Measurements from ENCODE around the gene B2M. TPM values are rescaled to one million over a fixed set of nuclear protein-coding genes. Genes with fewer than 3 reads are reported as not detected.
A peak's percentile ranks its signal among the peaks of the same experiment; 100 is the strongest.

B2M gene
- total RNA-seq, 2 donors from 2014 or later, result 1,354 to 2,259 TPM

DNA sequence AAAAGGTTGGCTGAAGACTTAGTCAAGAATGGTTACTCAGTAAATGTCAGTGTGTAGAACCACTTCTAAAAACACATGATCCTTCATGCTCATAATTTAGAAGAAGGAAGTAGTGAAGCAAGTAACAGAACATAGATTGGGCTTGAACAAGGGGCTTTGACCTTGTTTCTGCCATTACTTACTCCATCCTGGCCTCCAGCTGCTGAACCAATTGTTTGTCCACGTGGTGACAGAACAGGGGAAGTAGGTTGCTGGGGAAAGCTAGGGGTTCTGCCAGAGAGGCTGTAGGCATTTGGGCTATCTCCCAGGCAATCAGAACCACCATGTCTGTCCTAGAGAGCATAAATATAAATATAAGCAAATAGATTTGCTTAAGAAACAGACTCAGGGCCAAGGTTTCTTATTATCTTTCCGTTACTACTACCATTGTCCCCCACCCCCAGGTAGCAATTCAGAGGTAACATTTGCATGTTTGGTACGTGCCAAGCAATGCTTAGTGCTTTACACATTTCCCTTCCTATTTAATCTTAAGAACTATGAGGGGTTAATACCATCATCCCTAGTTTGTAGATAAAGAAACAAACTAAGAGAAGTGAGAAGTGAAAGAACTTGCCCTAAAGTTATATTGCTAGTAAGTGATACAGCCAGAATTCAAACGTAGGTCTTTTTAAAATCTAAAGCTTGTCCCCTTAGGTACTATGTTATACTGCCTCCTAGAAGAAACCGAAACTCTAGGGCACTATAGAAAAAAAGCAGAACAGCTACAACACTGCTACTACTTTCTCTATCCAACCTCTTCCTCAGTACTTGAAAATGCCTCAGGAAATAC, 44.9 kb upstream of the B2M start:
- TF ChIP-seq, protein P1, sequence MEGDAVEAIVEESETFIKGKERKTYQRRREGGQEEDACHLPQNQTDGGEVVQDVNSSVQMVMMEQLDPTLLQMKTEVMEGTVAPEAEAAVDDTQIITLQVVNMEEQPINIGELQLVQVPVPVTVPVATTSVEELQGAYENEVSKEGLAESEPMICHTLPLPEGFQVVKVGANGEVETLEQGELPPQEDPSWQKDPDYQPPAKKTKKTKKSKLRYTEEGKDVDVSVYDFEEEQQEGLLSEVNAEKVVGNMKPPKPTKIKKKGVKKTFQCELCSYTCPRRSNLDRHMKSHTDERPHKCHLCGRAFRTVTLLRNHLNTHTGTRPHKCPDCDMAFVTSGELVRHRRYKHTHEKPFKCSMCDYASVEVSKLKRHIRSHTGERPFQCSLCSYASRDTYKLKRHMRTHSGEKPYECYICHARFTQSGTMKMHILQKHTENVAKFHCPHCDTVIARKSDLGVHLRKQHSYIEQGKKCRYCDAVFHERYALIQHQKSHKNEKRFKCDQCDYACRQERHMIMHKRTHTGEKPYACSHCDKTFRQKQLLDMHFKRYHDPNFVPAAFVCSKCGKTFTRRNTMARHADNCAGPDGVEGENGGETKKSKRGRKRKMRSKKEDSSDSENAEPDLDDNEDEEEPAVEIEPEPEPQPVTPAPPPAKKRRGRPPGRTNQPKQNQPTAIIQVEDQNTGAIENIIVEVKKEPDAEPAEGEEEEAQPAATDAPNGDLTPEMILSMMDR (IDR thresholded peaks at IDR 0.05), result no peak
- Histone ChIP-seq H3K27ac (peak overlapping the region in 1 of 2 donors; percentile 35), H3K9me3 (no peaks in the 10 kb centered on the region), H3K4me1 (peaks cover 0 to 21% of the 10 kb centered on the region in 2 donors), H3K36me3 (no peaks in the 10 kb centered on the region), H3K27me3 (no peaks in the 10 kb centered on the region), H3K4me3 (no peak overlapping the region)
- no peak for DNase-seq (ENCODE audit: low spot score)

DNA sequence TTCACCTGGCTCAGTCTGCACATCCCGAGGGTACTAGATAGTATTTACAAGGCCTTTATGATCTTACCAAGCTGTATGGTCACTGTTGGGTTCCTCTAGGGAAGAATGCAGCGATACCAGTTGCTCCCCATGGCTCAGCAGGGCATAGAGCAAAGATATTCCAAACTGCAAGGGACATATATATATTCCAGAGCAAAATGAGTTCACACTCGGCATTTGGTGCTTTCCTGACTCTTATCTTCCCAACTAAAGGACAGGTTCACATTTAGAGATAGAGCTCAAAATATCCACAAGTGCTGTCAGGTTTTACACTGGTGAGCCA, 44.3 kb upstream of the B2M start:
- no peaks in the 10 kb centered on the region for H3K27me3 ChIP-seq
- TF ChIP-seq, protein P1 (IDR thresholded peaks at IDR 0.05), result no peak
- H3K36me3 ChIP-seq, result no peaks in the 10 kb centered on the region
- no peaks in the 10 kb centered on the region for H3K9me3 ChIP-seq
- H3K4me3 ChIP-seq, result no peak overlapping the region
- H3K27ac ChIP-seq, result peak overlapping the region in 1 of 2 donors; percentile 35
- peaks cover 0 to 16% of the 10 kb centered on the region in 2 donors for H3K4me1 ChIP-seq
- DNase-seq (ENCODE audit: low spot score), result no peak

DNA sequence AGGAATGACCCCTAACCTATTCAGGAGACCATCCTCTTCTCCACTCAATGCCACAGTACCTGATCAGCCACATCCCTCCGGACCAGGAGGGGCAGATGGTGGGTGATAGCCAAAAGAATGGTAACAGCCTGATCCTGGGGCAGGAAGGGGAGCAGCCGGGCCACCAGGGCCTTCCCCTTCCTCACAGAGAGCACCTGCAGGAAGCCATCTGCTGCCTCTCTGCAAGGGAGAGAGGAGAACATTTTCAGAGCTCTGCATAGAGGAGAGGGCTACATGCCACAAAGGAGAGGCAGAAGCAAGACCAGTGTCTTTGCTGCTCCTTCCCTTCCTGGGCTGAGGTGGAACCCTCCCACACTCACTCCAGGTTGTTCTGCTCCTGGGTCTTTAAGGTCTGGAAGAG, 42.4 kb upstream of the B2M start:
- H3K4me3 ChIP-seq, result no peak overlapping the region
- no peaks in the 10 kb centered on the region for H3K36me3 ChIP-seq
- H3K4me1 ChIP-seq, result peaks cover 0 to 5% of the 10 kb centered on the region in 2 donors
- TF ChIP-seq, protein P1 (IDR thresholded peaks at IDR 0.05), result no peak
- DNase-seq (ENCODE audit: low spot score), result no peak
- no peaks in the 10 kb centered on the region for H3K9me3 ChIP-seq
- no peak overlapping the region for H3K27ac ChIP-seq
- H3K27me3 ChIP-seq, result no peaks in the 10 kb centered on the region

DNA sequence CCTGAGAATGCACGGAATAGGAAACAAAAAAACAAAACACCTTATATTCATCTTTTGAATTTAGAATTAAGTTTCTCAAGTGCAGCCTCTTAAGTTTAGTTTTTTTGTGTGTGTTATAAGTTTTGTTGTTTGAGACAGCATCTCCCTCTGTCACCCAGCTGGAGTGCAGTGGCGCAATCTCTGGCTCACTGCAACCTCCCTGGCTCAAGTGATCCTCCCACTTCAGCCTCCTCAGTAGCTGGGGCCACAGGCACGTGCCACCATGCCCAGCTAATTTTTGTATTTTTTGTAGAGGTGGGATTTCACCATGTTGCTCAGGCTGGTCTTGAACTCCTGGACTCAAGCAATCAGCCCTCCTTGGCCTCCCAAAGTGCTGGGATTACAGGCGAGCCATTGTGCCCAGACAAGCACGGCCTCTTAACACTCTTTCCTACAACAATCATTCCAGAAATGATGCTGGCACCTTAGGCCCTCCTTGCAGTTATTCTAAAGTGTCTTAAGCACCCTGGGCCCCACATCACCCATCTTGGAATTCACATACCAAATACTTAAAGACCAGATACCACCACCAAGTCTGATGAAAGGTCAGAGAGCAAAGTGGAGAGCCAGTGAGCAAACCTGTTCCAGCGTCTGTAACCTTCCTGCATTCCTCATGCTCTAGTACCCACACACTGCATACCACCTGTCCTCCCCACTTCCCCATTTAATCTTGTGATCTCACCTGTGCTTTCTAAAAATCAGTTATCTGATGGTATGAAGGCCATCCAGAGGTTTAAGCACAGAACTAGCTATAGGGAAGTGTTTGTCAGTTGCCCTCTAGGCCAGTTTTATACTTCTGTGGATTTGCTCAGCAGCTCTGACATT, 41.0 kb upstream of the B2M start:
- H3K4me1 ChIP-seq, result no peaks in the 10 kb centered on the region
- no peaks in the 10 kb centered on the region for H3K27me3 ChIP-seq
- no peak overlapping the region for H3K4me3 ChIP-seq
- TF ChIP-seq, protein P1 (IDR thresholded peaks at IDR 0.05), result no peak
- no peak overlapping the region for H3K27ac ChIP-seq
- no peak for DNase-seq (ENCODE audit: low spot score)
- H3K9me3 ChIP-seq, result no peaks in the 10 kb centered on the region
- H3K36me3 ChIP-seq, result no peaks in the 10 kb centered on the region

DNA sequence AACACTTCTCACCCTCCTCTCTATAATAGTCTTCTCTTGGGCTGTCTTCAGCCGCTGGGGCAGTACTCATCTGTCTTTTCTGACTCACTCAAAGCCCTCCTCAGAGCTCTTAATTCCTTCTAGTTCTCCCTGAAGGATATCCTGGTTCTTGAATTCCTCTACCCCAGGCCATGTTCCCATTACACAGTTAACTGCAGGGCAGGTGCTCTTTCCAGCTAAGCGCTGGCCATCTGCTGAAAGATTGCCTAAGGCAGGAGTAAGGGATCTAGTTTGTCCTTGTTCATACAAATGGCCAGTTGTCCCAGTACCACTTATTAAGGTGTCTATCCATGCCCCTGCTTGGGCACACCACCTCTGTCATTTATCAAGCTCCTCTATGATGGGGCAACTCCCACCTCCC, 37.7 kb upstream of the B2M start:
- no peak for DNase-seq (ENCODE audit: low spot score)
- Histone ChIP-seq H3K4me1 (no peaks in the 10 kb centered on the region), H3K4me3 (no peak overlapping the region), H3K27me3 (no peaks in the 10 kb centered on the region), H3K36me3 (no peaks in the 10 kb centered on the region), H3K27ac (no peak overlapping the region), H3K9me3 (no peaks in the 10 kb centered on the region)
- TF ChIP-seq, protein P1 (IDR thresholded peaks at IDR 0.05), result no peak

Measured in right atrium auricular region (tissue), 2 donors.